A549 (cell line): ENCODE measurements around the gene CGREF1. TPM values are rescaled to one million over a fixed set of nuclear protein-coding genes. Genes with fewer than 3 reads are reported as not detected.

Experiments used
- ATAC-seq, 2 experiments: fragments of 200-7000 bp in 1 of 2; fragments of >200 bp in 1 of 2; cut with Nextera tagmentation in 1 of 2; cut with Tn5 transposase in 1 of 2; 3 replicates each; pipeline versions ENCODE4 v1.8.0 to v1.9.1; 2018 to 2020; ENCODE audit warnings: mild to moderate bottlenecking in 1 of 2, moderate library complexity in 1 of 2
- CTCF ChIA-PET: fragments of 300-600 bp; sonication (Branson Sonifier 250); formaldehyde crosslinking; extraction: SDS; loops from one replicate; lab custom pipeline; 2021; ENCODE audit warnings: antibody characterized with exemption, inconsistent platforms; lab: Yijun Ruan, JAX
- POLR2A ChIA-PET: fragments of 350-600 bp; formaldehyde crosslinking; extraction: SDS; loops from one replicate; lab custom pipeline; 2021; ENCODE audit warnings: antibody characterized with exemption, inconsistent platforms; lab: Yijun Ruan, JAX
- DNase-seq, 2 experiments: peaks; one replicate each; pipeline versions ENCODE4 v3.0.0 to v3.0.0-alpha.2; 2011 to 2016; ENCODE audit warnings: low read depth in 1 of 2, low spot score in 1 of 2
- FAIRE-seq: peaks from 2 replicates; lab custom pipeline; 2011; peaks lifted over from hg19 to GRCh38; lab: Jason Lieb, UNC
- H3K27ac ChIP-seq, 2 experiments: fragments of >200 bp; sonication (Bioruptor Twin); formaldehyde crosslinking; 3 replicates each; pipeline ENCODE4 v1.5.1; 2016 to 2017
- H3K4me1 ChIP-seq: fragments of >200 bp; sonication (Bioruptor Twin); formaldehyde crosslinking; 3 replicates; pipeline ENCODE4 v1.6.1; 2016
- H3K4me2 ChIP-seq: fragments of >200 bp; sonication (Bioruptor Twin); formaldehyde crosslinking; 3 replicates; pipeline ENCODE4 v1.6.1; 2016
- H3K4me3 ChIP-seq: fragments of >200 bp; sonication (Bioruptor Twin); formaldehyde crosslinking; 3 replicates; pipeline ENCODE4 v1.5.1; 2016
- H3K9me3 ChIP-seq: fragments of >200 bp; sonication (Bioruptor Twin); formaldehyde crosslinking; 3 replicates; pipeline ENCODE4 v1.6.1; 2016
- BHLHE40 ChIP-seq: IDR thresholded peaks from 2 replicates; pipeline ENCODE4 v1.6.1; 2012; ENCODE audit warnings: low read depth, low read length, inconsistent platforms
- CHD4 ChIP-seq: fragments of 200-600 bp; sonication (generic); IDR thresholded peaks from 2 replicates; pipeline ENCODE4 v1.6.1; 2016; ENCODE audit warnings: antibody characterized with exemption, mild to moderate bottlenecking, borderline replicate concordance
- EP300 ChIP-seq, 2 experiments: fragments of >200 bp; sonication (Bioruptor Twin); formaldehyde crosslinking; IDR thresholded peaks; 2 replicates in 1 of 2; 3 replicates in 1 of 2; pipeline ENCODE4 v1.6.1; 2016 to 2017
- FOXS1 ChIP-seq: fragments of 250-450 bp; sonication (Bioruptor Pico); IDR thresholded peaks from 2 replicates; pipeline ENCODE4 v1.5.0; 2020; ENCODE audit warnings: mild to moderate bottlenecking, moderate library complexity
- HDAC2 ChIP-seq: fragments of 200-600 bp; sonication (generic); IDR thresholded peaks from 2 replicates; pipeline ENCODE4 v1.6.1; 2016
- HEYL ChIP-seq: fragments of 250-450 bp; sonication (Bioruptor Pico); IDR thresholded peaks from 2 replicates; pipeline ENCODE4 v1.8.0; 2021; ENCODE audit warnings: mild to moderate bottlenecking, moderate library complexity
- HOXB13 ChIP-seq: fragments of 250-450 bp; sonication (Bioruptor Pico); IDR thresholded peaks from 2 replicates; pipeline ENCODE4 v1.5.0; 2020; ENCODE audit warnings: low read depth, mild to moderate bottlenecking, moderate library complexity
- JUN ChIP-seq, 2 experiments: fragments of >200 bp; sonication (Bioruptor Twin); formaldehyde crosslinking; IDR thresholded peaks; 2 replicates in 1 of 2; 3 replicates in 1 of 2; pipeline ENCODE4 v1.6.1; 2016 to 2017
- KDM1A ChIP-seq: fragments of 200-600 bp; sonication (generic); IDR thresholded peaks from 2 replicates; pipeline ENCODE4 v1.6.1; 2016; ENCODE audit warnings: low read depth, mild to moderate bottlenecking
- KDM5A ChIP-seq: fragments of 200-600 bp; sonication (generic); IDR thresholded peaks from 2 replicates; pipeline ENCODE4 v1.6.1; 2016; ENCODE audit warnings: antibody characterized with exemption, mild to moderate bottlenecking
- MAZ ChIP-seq: fragments of 150-350 bp; IDR thresholded peaks from 2 replicates; pipeline ENCODE4 v1.6.1; 2014; ENCODE audit warnings: antibody characterized with exemption, low read depth, low read length, borderline replicate concordance
- NFE2L2 ChIP-seq: fragments of 150-350 bp; conservative IDR thresholded peaks from 2 replicates; pipeline ENCODE4 v1.6.1; 2014; ENCODE audit warnings: low read length
- NPAS2 ChIP-seq: fragments of 250-450 bp; sonication (Bioruptor Pico); IDR thresholded peaks from 2 replicates; pipeline ENCODE4 v1.8.0; 2022; ENCODE audit warnings: mild to moderate bottlenecking, moderate library complexity, borderline replicate concordance
- PHF8 ChIP-seq: fragments of 200-600 bp; sonication (generic); IDR thresholded peaks from 2 replicates; pipeline ENCODE4 v1.6.1; 2016; ENCODE audit warnings: low read depth, mild to moderate bottlenecking, antibody characterized with exemption, moderate library complexity, borderline replicate concordance
- RAD21 ChIP-seq, 2 experiments: fragments of >200 bp in 1 of 2; sonication (Bioruptor Twin) in 1 of 2; formaldehyde crosslinking in 1 of 2; IDR thresholded peaks in 1 of 2; conservative IDR thresholded peaks in 1 of 2; 2 replicates in 1 of 2; 3 replicates in 1 of 2; pipeline ENCODE4 v1.6.1; 2012 to 2018; ENCODE audit warnings: inconsistent platforms in 1 of 2
- RFX5 ChIP-seq: fragments of 450-650 bp; IDR thresholded peaks from 2 replicates; pipeline ENCODE4 v1.7.1; 2014; ENCODE audit warnings: antibody characterized with exemption, mild to moderate bottlenecking, moderate library complexity
- SREBF2 ChIP-seq: fragments of 450-650 bp; IDR thresholded peaks from 2 replicates; pipeline ENCODE4 v1.6.1; 2014; ENCODE audit warnings: mild to moderate bottlenecking, moderate library complexity
- TFCP2L1 ChIP-seq: fragments of 250-450 bp; sonication (Bioruptor Pico); IDR thresholded peaks from 2 replicates; pipeline ENCODE4 v1.5.0; 2021; ENCODE audit warnings: mild to moderate bottlenecking
- ZC3H11A ChIP-seq: fragments of 450-650 bp; IDR thresholded peaks from 2 replicates; pipeline ENCODE4 v1.6.1; 2014; ENCODE audit warnings: antibody characterized with exemption, mild to moderate bottlenecking
- ZFP36 ChIP-seq: fragments of 450-650 bp; IDR thresholded peaks from 2 replicates; pipeline ENCODE4 v1.6.1; 2014; ENCODE audit warnings: borderline replicate concordance; ENCODE audit not compliant: partially characterized antibody
- ZSCAN20 ChIP-seq: fragments of 250-450 bp; sonication (Bioruptor Pico); IDR thresholded peaks from 2 replicates; pipeline ENCODE4 v1.8.0; 2022; ENCODE audit warnings: mild to moderate bottlenecking, moderate library complexity
- WGBS: methylation state at CpG from one replicate; pipeline ENCODE4 v1.1.6; 2017; ENCODE audit errors: missing lambda C conversion rate; 5-methylcytosine and 5-hydroxymethylcytosine counted together
- polyA plus RNA-seq, 4 experiments: library from polyadenylated mRNA; depleted of rRNA in 3 of 4; stranded (reverse); fragments of >200 nt; fragmentation: RNase III in 1 of 4; extraction: RNeasy Plus Mini Kit Qiagen cat#74134 plus additional on column Dnase treatment in 1 of 4; gene quantifications; 2 replicates in 3 of 4; 3 replicates in 1 of 4; pipeline ENCODE4 v1.2.3, GENCODE V29; 2011 to 2017
- TF ChIP-seq, protein P1 (sequence below): IDR thresholded peaks from 2 replicates; pipeline ENCODE4 v1.6.1; 2012
- TF ChIP-seq, protein P2 (sequence below): fragments of >200 bp; sonication (Bioruptor Twin); formaldehyde crosslinking; IDR thresholded peaks from 3 replicates; pipeline ENCODE4 v1.5.1; 2016
- TF ChIP-seq, protein P3 (sequence below): IDR thresholded peaks from 2 replicates; pipeline ENCODE4 v1.6.1; 2012; ENCODE audit warnings: low read depth, borderline replicate concordance

Gene CGREF1
- polyA plus RNA-seq, 2 of the 4 experiments (the other 2 are of a cell fraction), result 5.1 to 5.8 TPM

DNA sequence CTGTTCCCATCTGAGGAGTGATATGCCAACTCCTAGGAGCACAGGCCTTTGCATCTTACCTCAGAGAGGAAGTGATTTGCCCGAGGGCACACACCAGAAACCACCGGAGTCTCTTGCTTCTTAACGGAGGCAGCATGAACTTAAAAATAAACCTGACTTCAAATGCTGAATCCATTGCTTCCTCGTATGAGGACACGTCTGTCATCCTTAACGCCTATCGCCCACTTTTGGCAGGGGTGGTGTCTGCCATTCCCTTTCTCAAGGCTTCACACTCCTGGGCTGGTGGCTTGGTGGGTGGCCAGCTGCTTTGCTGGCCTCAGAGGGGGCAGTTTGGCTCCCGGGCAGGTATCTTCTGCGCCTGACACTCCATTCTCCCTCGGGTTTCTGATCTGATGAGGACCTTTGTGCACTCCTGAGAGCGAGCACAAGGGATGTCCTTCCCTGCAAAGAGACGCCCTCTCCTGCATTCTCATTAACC is 16.6 kb upstream of the CGREF1 start:
- H3K4me1 ChIP-seq, result peaks cover 11% of the 10 kb centered on the region
- no peak for FAIRE-seq
- CTCF ChIA-PET, result interaction anchor here (0.6 to 2.3 kb wide), 4 partner anchors 17 to 62 kb away, joined by 3 to 7 read pairs (median 6); no protein-coding TSS in a partner anchor
- 88% methylated on average over 12 of the region's 12 CpGs for WGBS
- H3K4me2 ChIP-seq, result no peak overlapping the region
- TF ChIP-seq RAD21 (conservative IDR thresholded peaks at IDR 0.05 in 1 of 2, IDR thresholded peaks at IDR 0.05 in 1 of 2) (no peak), ZFP36 (no peak), MAZ (no peak), TFCP2L1 (no peak), HOXB13 (CRISPR knock-in tag) (no peak), NPAS2 (CRISPR knock-in tag) (no peak), RFX5 (no peak), SREBF2 (no peak), HEYL (CRISPR knock-in tag) (no peak), KDM1A (no peak), KDM5A (no peak), EP300 (IDR thresholded peaks at IDR 0.05) (no peak), BHLHE40 (no peak)
- TF ChIP-seq, protein P1, sequence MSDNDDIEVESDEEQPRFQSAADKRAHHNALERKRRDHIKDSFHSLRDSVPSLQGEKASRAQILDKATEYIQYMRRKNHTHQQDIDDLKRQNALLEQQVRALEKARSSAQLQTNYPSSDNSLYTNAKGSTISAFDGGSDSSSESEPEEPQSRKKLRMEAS, result no peak
- TF ChIP-seq, protein P2, sequence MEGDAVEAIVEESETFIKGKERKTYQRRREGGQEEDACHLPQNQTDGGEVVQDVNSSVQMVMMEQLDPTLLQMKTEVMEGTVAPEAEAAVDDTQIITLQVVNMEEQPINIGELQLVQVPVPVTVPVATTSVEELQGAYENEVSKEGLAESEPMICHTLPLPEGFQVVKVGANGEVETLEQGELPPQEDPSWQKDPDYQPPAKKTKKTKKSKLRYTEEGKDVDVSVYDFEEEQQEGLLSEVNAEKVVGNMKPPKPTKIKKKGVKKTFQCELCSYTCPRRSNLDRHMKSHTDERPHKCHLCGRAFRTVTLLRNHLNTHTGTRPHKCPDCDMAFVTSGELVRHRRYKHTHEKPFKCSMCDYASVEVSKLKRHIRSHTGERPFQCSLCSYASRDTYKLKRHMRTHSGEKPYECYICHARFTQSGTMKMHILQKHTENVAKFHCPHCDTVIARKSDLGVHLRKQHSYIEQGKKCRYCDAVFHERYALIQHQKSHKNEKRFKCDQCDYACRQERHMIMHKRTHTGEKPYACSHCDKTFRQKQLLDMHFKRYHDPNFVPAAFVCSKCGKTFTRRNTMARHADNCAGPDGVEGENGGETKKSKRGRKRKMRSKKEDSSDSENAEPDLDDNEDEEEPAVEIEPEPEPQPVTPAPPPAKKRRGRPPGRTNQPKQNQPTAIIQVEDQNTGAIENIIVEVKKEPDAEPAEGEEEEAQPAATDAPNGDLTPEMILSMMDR, result no peak
- TF ChIP-seq, all 56 proteins: peak for 0
- Histone ChIP-seq H3K9me3 (no peaks in the 10 kb centered on the region), H3K4me3 (no peak overlapping the region), H3K27ac (peak overlapping the region in 1 of 2 experiments; percentile 91; a peak in 3 of 6 replicates)
- DNase-seq (no peak), ATAC-seq (no peak)
- POLR2A ChIA-PET, result interaction anchor here (2.6 kb wide), 1 partner anchor 12 kb away, joined by 17 read pairs; the partner anchor contains the start of gene ABHD1

DNA sequence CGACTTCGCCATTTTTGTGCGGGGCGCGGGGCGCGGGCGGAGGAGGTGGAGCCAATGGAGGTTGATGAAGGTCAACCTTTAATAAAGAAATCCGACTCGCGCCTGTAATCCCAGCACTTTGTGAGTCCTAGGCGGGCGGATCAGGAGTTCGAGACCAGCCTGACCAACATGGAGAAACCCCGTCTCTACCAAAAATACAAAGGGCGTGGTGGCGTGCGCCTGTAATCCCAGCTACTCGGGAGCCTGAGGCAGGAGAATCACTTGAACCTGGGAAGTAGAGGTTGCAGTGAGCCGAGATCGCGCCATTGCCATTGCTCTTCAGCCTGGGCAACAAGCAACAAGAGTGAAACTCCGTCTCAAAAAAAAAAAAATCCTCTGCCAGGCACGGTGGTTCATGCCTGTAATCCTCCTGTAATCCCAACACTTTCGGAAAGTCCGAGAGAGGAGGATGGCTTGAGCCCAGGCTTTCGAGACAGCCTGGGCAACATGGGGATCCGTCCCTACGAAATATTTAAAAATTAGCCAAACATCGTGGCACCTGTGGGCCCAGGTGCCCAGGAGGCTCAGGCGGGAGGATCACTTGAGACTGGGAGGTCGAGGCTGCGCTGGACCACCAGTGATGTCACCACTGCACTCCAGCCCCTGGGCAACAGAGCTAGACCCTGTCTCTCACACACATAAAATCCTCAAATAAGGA is 16.0 kb upstream of the CGREF1 start:
- WGBS, result 47% methylated on average over 33 of the region's 33 CpGs
- FAIRE-seq, result no peak

More for the DNA sequence above, 16.0 kb upstream of the CGREF1 start:
- H3K4me3 ChIP-seq, result peak overlapping the region; percentile 89
- H3K4me1 ChIP-seq, result peaks cover 11% of the 10 kb centered on the region
- ChIA-PET POLR2A (interaction anchor here (1.3 to 2.6 kb wide), 3 partner anchors 11 to 77 kb away, joined by 3 to 17 read pairs (median 5); partner anchors contain the start of genes ABHD1, ATRAID, OST4 and SLC5A6), CTCF (interaction anchor here (0.6 to 3.4 kb wide), 7 partner anchors 11 to 145 kb away, joined by 3 to 25 read pairs (median 5); partner anchors contain the start of gene ABHD1)
- peak overlapping the region; percentile 65 to 91 for H3K27ac ChIP-seq
- H3K9me3 ChIP-seq, result no peaks in the 10 kb centered on the region
- H3K4me2 ChIP-seq, result peak overlapping the region; percentile 64
- DNase-seq (no peak), ATAC-seq (no peak; a peak in 1 of 6 replicates)
- TF ChIP-seq JUN (IDR thresholded peaks at IDR 0.05) (peak in 1 of 2 experiments; percentile 8; a peak in 1 of 5 replicates), CHD4 (0 out of 2 replicates have a peak, but pooled peaks have one; percentile 63), SREBF2 (no peak), NFE2L2 (no peak), FOXS1 (no peak), ZC3H11A (no peak), HDAC2 (no peak), ZSCAN20 (CRISPR knock-in tag) (no peak), PHF8 (no peak)
- TF ChIP-seq, protein P3, sequence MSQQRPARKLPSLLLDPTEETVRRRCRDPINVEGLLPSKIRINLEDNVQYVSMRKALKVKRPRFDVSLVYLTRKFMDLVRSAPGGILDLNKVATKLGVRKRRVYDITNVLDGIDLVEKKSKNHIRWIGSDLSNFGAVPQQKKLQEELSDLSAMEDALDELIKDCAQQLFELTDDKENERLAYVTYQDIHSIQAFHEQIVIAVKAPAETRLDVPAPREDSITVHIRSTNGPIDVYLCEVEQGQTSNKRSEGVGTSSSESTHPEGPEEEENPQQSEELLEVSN, result peak; percentile 31; the same call in 1 of the 2 replicates
